HCT116 (cell line): ENCODE data around the gene FBXO24. TPM values are rescaled to one million over a fixed set of nuclear protein-coding genes. Genes with fewer than 3 reads are reported as not detected.
A peak's percentile ranks its signal among the peaks of the same experiment; 100 is the strongest.

Experiments
- ATAC-seq: fragments of 200-7000 bp; cut with Tn5 transposase; 2 replicates; pipeline ENCODE4 v1.9.1; 2020; ENCODE audit warnings: mild to moderate bottlenecking, moderate library complexity
- BruUV-seq: library from RNA; stranded (reverse); fragments of 400-500 nt; replicated peaks from 2 replicates; lab custom pipeline; 2021; lab: Mats Ljungman, UMichigan
- CTCF ChIA-PET: fragments of 300-600 bp; sonication (Branson Sonifier 250); formaldehyde crosslinking; loops from one replicate; lab custom pipeline; 2021; ENCODE audit warnings: antibody characterized with exemption; lab: Charles Lee
- POLR2A ChIA-PET: fragments of 300-600, 350-600 bp; sonication (Branson Sonifier 250); formaldehyde crosslinking; loops from one replicate; lab custom pipeline; 2021; ENCODE audit warnings: antibody characterized with exemption; lab: Charles Lee
- RAD21 ChIA-PET, 2 experiments: fragments of 300-600 bp; sonication (Branson Sonifier 250); formaldehyde crosslinking; loops; one replicate each; lab custom pipeline; 2023; ENCODE audit warnings: low total read pairs in 2 of 2; ENCODE audit not compliant: uncharacterized antibody in 2 of 2, unreplicated experiment in 2 of 2, low non-redundant PET in 1 of 2; lab: Charles Lee
- DNase-seq: peaks from one replicate; pipeline ENCODE4 v3.0.0-alpha.2; 2010; ENCODE audit warnings: low read depth, low spot score
- H2AFZ ChIP-seq: fragments of 200-600 bp; shearing (Covaris generic), sonication (generic); 2 replicates; pipeline ENCODE4 v1.6.1; 2017; ENCODE audit warnings: low read depth, mixed run types, mixed read lengths, antibody characterized with exemption, low read length; ENCODE audit not compliant: poor library complexity, severe bottlenecking
- H3K27ac ChIP-seq: 2 replicates; pipeline ENCODE4 v1.5.1; 2012; ENCODE audit warnings: low read depth, low read length
- H3K27me3 ChIP-seq: fragments of 200-600 bp; sonication (generic); 2 replicates; pipeline ENCODE4 v1.6.1; 2016; ENCODE audit warnings: mixed run types, low read length, mixed read lengths; ENCODE audit not compliant: insufficient read depth
- H3K36me3 ChIP-seq, 2 experiments: fragments of 200-500 bp in 1 of 2; fragments of 200-600 bp in 1 of 2; sonication (Bioruptor generic) in 1 of 2; sonication (generic) in 1 of 2; 2 replicates each; pipeline versions ENCODE4 v1.5.1 to v1.6.1; 2014 to 2016; ENCODE audit warnings: low read length in 2 of 2, inconsistent platforms in 1 of 2, mixed read lengths in 1 of 2, mixed run types in 1 of 2; ENCODE audit not compliant: insufficient read depth in 2 of 2, control insufficient read depth in 1 of 2
- H3K4me1 ChIP-seq, 2 experiments: fragments of 200-600 bp in 1 of 2; sonication (generic) in 1 of 2; 2 replicates each; pipeline versions ENCODE4 v1.5.1 to v1.6.1; 2012 to 2017; ENCODE audit warnings: low read length in 2 of 2, inconsistent platforms in 1 of 2, mild to moderate bottlenecking in 1 of 2, mixed read lengths in 1 of 2, mixed run types in 1 of 2, moderate library complexity in 1 of 2; ENCODE audit not compliant: insufficient read depth in 2 of 2, control insufficient read depth in 1 of 2
- H3K4me2 ChIP-seq: fragments of 200-600 bp; sonication (generic); 2 replicates; pipeline ENCODE4 v1.6.1; 2017; ENCODE audit warnings: mixed run types, low read length, mixed read lengths
- H3K4me3 ChIP-seq, 2 experiments: fragments of 200-600 bp in 1 of 2; sonication (generic) in 1 of 2; replicated peaks in 1 of 2; 2 replicates each; pipeline ENCODE4 v1.5.1; 2011 to 2016; ENCODE audit warnings: low read length in 2 of 2, control low read depth in 1 of 2, low read depth in 1 of 2, mild to moderate bottlenecking in 1 of 2, mixed read lengths in 1 of 2, mixed run types in 1 of 2
- H3K79me2 ChIP-seq: fragments of 200-600 bp; sonication (generic); 2 replicates; pipeline ENCODE4 v1.6.1; 2017; ENCODE audit warnings: mild to moderate bottlenecking, mixed run types, low read length, moderate library complexity, mixed read lengths; ENCODE audit not compliant: insufficient read depth
- H3K9ac ChIP-seq: fragments of 200-600 bp; sonication (generic); 2 replicates; pipeline ENCODE4 v1.6.1; 2016; ENCODE audit warnings: low read length, mixed read lengths
- H3K9me2 ChIP-seq: fragments of 200-600 bp; sonication (generic), shearing (Covaris generic); 2 replicates; pipeline ENCODE4 v1.6.1; 2017; ENCODE audit warnings: mixed run types, mild to moderate bottlenecking, moderate library complexity; ENCODE audit not compliant: insufficient read depth
- H3K9me3 ChIP-seq, 2 experiments: fragments of 200-500 bp in 1 of 2; fragments of 200-600 bp in 1 of 2; sonication (Bioruptor generic) in 1 of 2; sonication (generic) in 1 of 2; 2 replicates each; pipeline ENCODE4 v1.6.1; 2014 to 2017; ENCODE audit warnings: low read length in 2 of 2, mixed read lengths in 2 of 2, inconsistent platforms in 1 of 2, low read depth in 1 of 2, mild to moderate bottlenecking in 1 of 2, mixed run types in 1 of 2, moderate library complexity in 1 of 2; ENCODE audit not compliant: control insufficient read depth in 1 of 2, insufficient read depth in 1 of 2
- H4K20me1 ChIP-seq: fragments of 200-600 bp; sonication (generic), shearing (Covaris generic); 2 replicates; pipeline ENCODE4 v1.6.1; 2017; ENCODE audit warnings: mixed run types, mild to moderate bottlenecking, moderate library complexity; ENCODE audit not compliant: insufficient read depth
- ATF3 ChIP-seq: IDR thresholded peaks from 2 replicates; pipeline ENCODE4 v1.6.1; 2012
- CBX3 ChIP-seq: IDR thresholded peaks from 2 replicates; pipeline ENCODE4 v1.6.1; 2012; ENCODE audit warnings: low read depth
- EGR1 ChIP-seq: IDR thresholded peaks from 2 replicates; pipeline ENCODE4 v1.6.1; 2012; ENCODE audit warnings: low read depth
- ELF1 ChIP-seq: IDR thresholded peaks from 2 replicates; pipeline ENCODE4 v1.6.1; 2012; ENCODE audit warnings: low read depth, borderline replicate concordance
- EZH2 ChIP-seq: fragments of 200-600 bp; sonication (generic); IDR thresholded peaks from 2 replicates; pipeline ENCODE4 v1.6.1; 2017; ENCODE audit warnings: antibody characterized with exemption, mixed run types
- FOSL1 ChIP-seq: IDR thresholded peaks from 2 replicates; pipeline ENCODE4 v1.6.1; 2012; ENCODE audit warnings: low read depth
- POLR2A ChIP-seq: IDR thresholded peaks from 2 replicates; pipeline ENCODE4 v1.7.0; 2011; ENCODE audit warnings: borderline replicate concordance; ENCODE audit not compliant: insufficient read depth, insufficient read length; ENCODE audit errors: extremely low read depth
- POLR2AphosphoS5 ChIP-seq: IDR thresholded peaks from 2 replicates; pipeline ENCODE4 v1.6.1; 2011; ENCODE audit warnings: mild to moderate bottlenecking, low read depth, low read length, moderate library complexity
- REST ChIP-seq: IDR thresholded peaks from 2 replicates; pipeline ENCODE4 v1.6.1; 2012; ENCODE audit warnings: low read depth
- SIN3A ChIP-seq: IDR thresholded peaks from 2 replicates; pipeline ENCODE4 v1.6.1; 2012; ENCODE audit warnings: low read depth
- TCF7L2 ChIP-seq: IDR thresholded peaks from 2 replicates; pipeline ENCODE4 v1.7.0; 2011; ENCODE audit warnings: borderline replicate concordance, inconsistent platforms; ENCODE audit not compliant: insufficient read depth, insufficient read length; ENCODE audit errors: extremely low read depth
- YY1 ChIP-seq: IDR thresholded peaks from 2 replicates; pipeline ENCODE4 v1.6.1; 2011; ENCODE audit warnings: low read length, low read depth, moderate library complexity, mild to moderate bottlenecking; ENCODE audit not compliant: insufficient replicate concordance; ENCODE audit errors: extremely low read depth
- intact Hi-C: fragments of 100-400 bp; cut with micrococcal nuclease; formaldehyde crosslinking; loops from 2 replicates; pipeline ENCODE4 v1.10.0; 2022
- total RNA-seq: library from RNA; stranded (reverse); gene quantifications from one replicate; pipeline ENCODE4 v1.2.1, GENCODE V29; 2021; ENCODE audit not compliant: unreplicated experiment

FBXO24 gene
- total RNA-seq, 1 experiment from 2014 or later, result 2.1 TPM

- Histone ChIP-seq H3K9ac (peak overlapping the region; percentile 91), H3K4me3 (peak overlapping the region; percentile 71 to 87), H3K4me1 (peaks cover 2 to 22% of the 10 kb centered on the region in 2 experiments; a peak in 3 of 4 replicates), H4K20me1 (no peaks in the 10 kb centered on the region), H2AFZ (no peak overlapping the region), H3K9me3 (no peaks in the 10 kb centered on the region), H3K27me3 (no peaks in the 10 kb centered on the region), H3K36me3 (peaks cover 5 to 8% of the 10 kb centered on the region in 2 experiments; a peak in 3 of 4 replicates), H3K27ac (peak overlapping the region; percentile 97), H3K4me2 (peak overlapping the region; percentile 88), H3K9me2 (no peaks in the 10 kb centered on the region), H3K79me2 (peaks cover 11% of the 10 kb centered on the region; the same call in 1 of the 2 replicates)
- ChIA-PET POLR2A (interaction anchor here (1.4 to 2.3 kb wide), 5 partner anchors 8 to 156 kb away, joined by 9 to 23 read pairs (median 15); partner anchors contain the start of genes MEPCE, MOSPD3, POP7 and ZCWPW1), RAD21 (interaction anchor here in 1 of 2 experiments (0.6 kb wide), 1 partner anchor 71 kb away, joined by 4 read pairs; no protein-coding TSS in a partner anchor), CTCF (interaction anchor here (0.5 to 2.9 kb wide), 7 partner anchors 20 to 493 kb away, joined by 3 to 12 read pairs (median 6); partner anchors contain the start of genes MOSPD3, POP7 and SPACDR)
- ATAC-seq (no peak), DNase-seq (no peak)
- intact Hi-C loops, result no loop called here
- no peak for TF ChIP-seq TCF7L2
- TF ChIP-seq ATF3, result no peak
- BruUV-seq, result TSS peak; percentile 52
These were observed 1.2 kb upstream of the FBXO24 start for GRCh38 chr7:100584683-100585510.

- Histone ChIP-seq H3K4me1 (peaks cover 2 to 22% of the 10 kb centered on the region in 2 experiments; a peak in 3 of 4 replicates), H3K9me3 (no peaks in the 10 kb centered on the region), H2AFZ (no peak within 1 kb of the TSS), H3K9ac (peak within 1 kb of the TSS; percentile 91), H3K4me2 (peak within 1 kb of the TSS; percentile 88), H3K9me2 (no peaks in the 10 kb centered on the region), H4K20me1 (no peaks in the 10 kb centered on the region), H3K36me3 (peaks cover 3 to 6% of the 10 kb centered on the region in 2 experiments; a peak in 2 of 4 replicates), H3K27me3 (no peaks in the 10 kb centered on the region), H3K4me3 (peak within 1 kb of the TSS; percentile 71 to 87), H3K27ac (peak within 1 kb of the TSS; percentile 97), H3K79me2 (peaks cover 11% of the 10 kb centered on the region; the same call in 1 of the 2 replicates)
- ChIA-PET POLR2A (interaction anchor here (0.6 to 2.3 kb wide), 29 partner anchors 9 to 157 kb away, joined by 3 to 23 read pairs (median 4); partner anchors contain the start of genes AGFG2, MEPCE, MOSPD3 and PCOLCE), CTCF (interaction anchor here (0.7 to 2.9 kb wide), 14 partner anchors 15 to 492 kb away, joined by 3 to 12 read pairs (median 4); partner anchors contain the start of genes AGFG2, MOSPD3, PCOLCE and POP7), RAD21 (interaction anchor here (0.6 to 1.3 kb wide), 4 partner anchors 26 to 143 kb away, joined by 3 to 5 read pairs (median 3); partner anchors contain the start of gene MOSPD3 (in 1 of the 2))
- DNase-seq, result no peak
- no TSS peak for BruUV-seq
- intact Hi-C loops, result no loop called here
- peak; percentile 57 for ATAC-seq
- no peak for TF ChIP-seq REST
- TF ChIP-seq EZH2, result no peak
- TF ChIP-seq SIN3A, result no peak
- no peak for TF ChIP-seq CBX3
- no peak for TF ChIP-seq FOSL1
- peak; percentile 72 for TF ChIP-seq YY1
- peak; percentile 55 for TF ChIP-seq POLR2A
- TF ChIP-seq ELF1, result no peak
- TF ChIP-seq EGR1, result no peak
- TF ChIP-seq POLR2AphosphoS5, result peak; percentile 89
- peak; percentile 29 for TF ChIP-seq TCF7L2
These were observed 440 bp upstream of the FBXO24 start, which contains the start of gene LRCH4 for GRCh38 chr7:100585511-100586265. LRCH4 (minus strand) TSS chr7:100586129; CDS start chr7:100586100, 29 bp downstream.
